Measurements from ENCODE around the gene NT5C2. TPM values are rescaled to one million over a fixed set of nuclear protein-coding genes. Genes with fewer than 3 reads are reported as not detected.

NT5C2 gene
- total and polyA plus RNA-seq, 2 of the 8 experiments (the other 6 are each of a cell fraction or from before 2014, with no cell fraction given), result 35.2 to 106 TPM

GRCh38 chr10:103078676-103079075, 114.4 kb downstream of the NT5C2 start (continued):
- no peak for TF ChIP-seq SIN3A (conservative IDR thresholded peaks at IDR 0.05 in 1 of 2, IDR thresholded peaks at IDR 0.05 in 1 of 2; ENCODE audit: low read depth in 1 of 2, low read length in 2 of 2)
- no peak for TF ChIP-seq BRCA1 (IDR thresholded peaks at IDR 0.05; ENCODE audit: low read depth, low read length)
